Cardiac fibroblast (primary cell): ENCODE measurements around the gene COX11.

Experiments used
- DNase-seq, 2 donors: peaks; one replicate each; pipeline versions ENCODE4 v3.0.0 to v3.0.0-alpha.2; 2010; ENCODE audit warnings: low read depth in 2 of 2
- H3K4me3 ChIP-seq, 2 donors: replicated peaks in 1 of 2; 1 replicate in 1 of 2; 2 replicates in 1 of 2; pipeline ENCODE4 v1.5.1; 2011; ENCODE audit warnings: low read depth in 2 of 2, low read length in 2 of 2, mild to moderate bottlenecking in 2 of 2, moderate library complexity in 1 of 2
- CTCF ChIP-seq: IDR thresholded peaks from one replicate; pipeline ENCODE4 v1.5.1; 2011; ENCODE audit warnings: low read depth, mild to moderate bottlenecking, low read length, inconsistent platforms

Gene COX11

GRCh38 chr17:54937018-54937417, 31.4 kb downstream of the COX11 start:
- DNase-seq = no peak
- no peak overlapping the region for H3K4me3 ChIP-seq
- no peak for TF ChIP-seq CTCF

GRCh38 chr17:54935471-54935870, 33.0 kb downstream of the COX11 start:
- TF ChIP-seq CTCF = no peak
- H3K4me3 ChIP-seq = no peak overlapping the region
- no peak for DNase-seq

GRCh38 chr17:54933921-54934320, 34.5 kb downstream of the COX11 start:
- no peak for TF ChIP-seq CTCF
- no peak overlapping the region for H3K4me3 ChIP-seq

GRCh38 chr17:54932711-54933110, 35.7 kb downstream of the COX11 start:
- no peak for DNase-seq
- no peak for TF ChIP-seq CTCF

More at GRCh38 chr17:54933921-54934320, 34.5 kb downstream of the COX11 start:
- no peak for DNase-seq

GRCh38 chr17:54927525-54927924, 40.9 kb downstream of the COX11 start:
- TF ChIP-seq CTCF = no peak
- no peak for DNase-seq
- H3K4me3 ChIP-seq = no peak overlapping the region

More at GRCh38 chr17:54932711-54933110, 35.7 kb downstream of the COX11 start:
- no peak overlapping the region for H3K4me3 ChIP-seq

GRCh38 chr17:54924405-54924804, 44.0 kb downstream of the COX11 start:
- TF ChIP-seq CTCF = no peak
- DNase-seq = no peak
- H3K4me3 ChIP-seq = no peak overlapping the region

- no peak for TF ChIP-seq CTCF
- DNase-seq = no peak
Measured at GRCh38 chr17:54920819-54921218, 47.6 kb downstream of the COX11 start.

More at GRCh38 chr17:54920819-54921218, 47.6 kb downstream of the COX11 start:
- H3K4me3 ChIP-seq = no peak overlapping the region
